Right kidney (tissue), 1 donor: ENCODE results near the gene ZNF385B.
"Not testable (repeated sequence)": the region's sequence is repeated elsewhere in the genome, so short reads cannot be mapped to it uniquely, and the experiment has no call there.

Experiments used
- DNase-seq: peaks from one replicate; pipeline ENCODE4 v3.0.0-alpha.2; 2016

Gene ZNF385B

GRCh38 chr2:179802051-179802882 is 59.1 kb downstream of the ZNF385B start:
- DNase-seq, result no peak

DNA sequence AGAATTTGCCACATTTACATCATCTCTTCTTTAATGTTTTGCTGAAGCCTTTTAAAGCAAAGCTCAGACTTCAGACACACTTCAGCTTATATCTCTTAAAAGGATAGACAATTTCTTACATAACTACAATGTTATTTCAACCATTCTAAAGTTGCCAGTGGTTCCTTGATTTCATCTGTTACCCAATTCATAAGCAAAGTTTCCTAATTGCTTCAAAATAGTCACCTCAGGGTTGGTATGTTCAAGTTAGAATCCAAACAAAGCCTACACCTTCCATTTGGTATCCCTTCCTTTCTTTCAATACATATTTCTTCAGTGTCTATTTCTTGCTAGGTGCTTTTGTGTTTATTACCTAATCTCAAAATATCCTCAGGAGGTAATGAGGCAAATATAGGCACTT is 60.6 kb downstream of the ZNF385B start:
- DNase-seq, result no peak

- no peak for DNase-seq
These were observed 65.0 kb downstream of the ZNF385B start for GRCh38 chr2:179796213-179797007.

- no peak for DNase-seq
These were observed 67.5 kb downstream of the ZNF385B start for GRCh38 chr2:179793902-179794301.

DNA sequence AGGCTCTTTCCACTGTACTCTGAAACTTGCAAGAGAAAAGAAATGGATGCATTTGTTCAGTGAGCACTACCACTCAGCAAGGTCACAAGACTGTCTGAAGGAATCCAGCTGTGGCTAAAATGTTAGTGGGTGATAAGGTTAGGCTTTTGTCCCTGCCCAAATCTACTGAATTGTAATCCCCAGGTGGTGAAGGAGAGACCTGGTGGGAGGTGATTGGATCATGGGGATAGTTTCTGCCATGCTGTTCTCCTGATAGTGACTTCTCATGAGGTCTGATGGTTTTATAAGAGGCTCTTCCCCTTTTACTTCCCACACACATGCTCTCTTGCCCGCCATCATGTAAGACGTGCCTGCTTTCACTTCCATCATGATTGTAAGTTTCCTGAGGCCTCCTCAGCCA is 68.2 kb downstream of the ZNF385B start:
- DNase-seq, result no peak

DNA sequence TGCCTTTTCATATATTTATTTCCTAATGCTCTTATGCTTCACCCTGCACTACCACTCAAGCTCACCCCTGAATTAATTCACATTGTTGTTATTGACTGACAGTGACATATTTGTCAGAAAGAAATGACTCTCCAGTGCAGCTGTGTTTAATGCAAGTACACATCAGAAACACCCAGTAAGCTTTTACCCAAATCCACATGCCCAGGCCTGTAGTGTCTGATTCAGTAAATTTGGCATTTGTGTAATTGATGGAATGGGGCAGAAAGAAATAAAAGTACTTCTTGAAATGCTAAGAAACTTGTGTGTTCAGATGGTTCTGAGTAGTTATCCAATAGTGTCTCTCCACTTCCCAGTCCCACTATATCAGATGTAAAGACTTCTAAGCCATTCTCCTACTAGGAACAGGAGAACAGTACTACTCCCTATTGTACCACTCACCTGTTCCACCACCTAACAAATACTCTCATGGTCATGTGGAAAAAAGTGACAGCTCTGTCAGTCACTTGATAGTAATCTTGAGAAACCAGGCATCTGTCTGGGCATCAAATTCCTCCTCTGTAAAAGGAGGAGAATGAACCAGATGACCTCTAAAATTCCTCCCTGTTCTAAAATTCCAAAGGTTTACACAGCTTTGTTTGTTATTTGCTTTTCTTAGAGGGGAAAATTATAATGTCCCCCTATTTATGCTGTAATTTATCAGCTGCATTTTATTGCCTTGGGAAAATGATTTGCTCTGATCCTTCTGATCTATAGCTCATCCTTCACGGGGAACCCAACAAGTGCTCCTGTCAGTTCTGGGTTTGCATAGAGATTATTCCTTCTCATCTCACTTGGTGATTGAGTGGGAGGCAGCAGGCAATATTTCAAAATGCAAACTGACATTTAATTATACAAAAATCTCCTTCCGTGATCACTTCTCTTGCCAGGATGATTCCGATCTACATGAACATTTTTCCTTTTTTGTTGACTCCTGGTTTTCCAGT is 70.9 kb downstream of the ZNF385B start:
- DNase-seq, result no peak

GRCh38 chr2:179788104-179788503 is 73.3 kb downstream of the ZNF385B start:
- no peak for DNase-seq

GRCh38 chr2:179787601-179788000 is 73.8 kb downstream of the ZNF385B start:
- no peak for DNase-seq

DNA sequence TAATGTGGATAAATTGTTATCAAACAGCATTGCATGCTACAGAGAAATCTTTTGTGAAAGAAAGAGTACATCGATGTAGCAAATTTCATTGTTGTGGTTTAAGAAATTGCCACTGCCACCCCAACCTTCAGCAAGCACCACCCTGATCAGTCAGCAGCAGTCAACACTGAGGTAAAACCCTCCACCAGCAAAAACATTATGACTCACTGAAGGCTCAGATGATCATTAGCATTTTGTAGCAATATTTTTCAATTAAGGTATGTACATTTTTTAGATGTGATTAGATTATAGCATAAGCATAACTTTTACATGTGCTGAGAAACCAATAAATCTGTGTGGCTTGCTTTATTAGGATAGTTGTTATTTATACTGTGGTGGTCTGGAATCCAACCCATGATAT is 75.5 kb downstream of the ZNF385B start:
- no peak for DNase-seq

- not testable (repeated sequence) for DNase-seq
These were observed 79.1 kb downstream of the ZNF385B start for GRCh38 chr2:179782346-179782745.

- no peak for DNase-seq
These were observed 87.4 kb downstream of the ZNF385B start for GRCh38 chr2:179773986-179774385.

DNA sequence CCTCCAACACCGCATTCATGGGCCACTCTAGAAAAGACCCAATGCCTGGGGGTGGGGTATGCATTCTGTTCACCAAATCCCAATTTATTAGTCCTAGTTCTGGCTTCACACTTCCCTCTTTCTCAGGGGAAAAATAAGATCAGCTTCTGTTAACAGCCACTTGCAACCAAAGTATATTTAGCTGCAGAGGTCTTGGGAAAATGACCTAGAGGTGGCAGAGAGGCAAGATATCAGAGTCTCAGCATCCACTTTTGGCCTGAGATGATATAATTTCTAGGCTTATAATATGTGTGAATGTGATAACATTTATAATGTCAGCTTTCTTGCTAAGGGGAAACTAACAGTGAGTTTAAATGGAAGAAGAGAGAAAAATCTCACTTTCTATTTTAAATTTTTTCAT is 89.1 kb downstream of the ZNF385B start:
- no peak for DNase-seq

DNA sequence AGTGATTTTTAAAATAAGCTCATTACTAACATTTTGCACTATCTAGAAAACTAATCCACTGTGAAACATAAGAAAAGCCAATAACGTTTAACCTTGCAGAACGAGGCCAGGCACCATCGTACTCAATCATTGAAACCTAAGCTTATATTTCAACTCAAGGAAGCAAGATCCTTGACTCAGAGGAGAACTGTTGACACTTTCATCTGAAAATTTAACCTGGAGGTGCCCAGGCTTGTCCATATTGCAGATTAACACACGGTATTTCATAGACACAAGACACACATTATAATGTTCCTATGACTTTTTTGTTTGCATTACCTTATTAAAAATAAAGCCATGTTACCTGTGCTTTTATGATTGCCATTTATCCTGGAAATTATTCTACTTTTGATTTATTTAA is 89.6 kb downstream of the ZNF385B start:
- no peak for DNase-seq

- DNase-seq, result no peak
These were observed 91.4 kb downstream of the ZNF385B start for GRCh38 chr2:179770029-179770428.

DNA sequence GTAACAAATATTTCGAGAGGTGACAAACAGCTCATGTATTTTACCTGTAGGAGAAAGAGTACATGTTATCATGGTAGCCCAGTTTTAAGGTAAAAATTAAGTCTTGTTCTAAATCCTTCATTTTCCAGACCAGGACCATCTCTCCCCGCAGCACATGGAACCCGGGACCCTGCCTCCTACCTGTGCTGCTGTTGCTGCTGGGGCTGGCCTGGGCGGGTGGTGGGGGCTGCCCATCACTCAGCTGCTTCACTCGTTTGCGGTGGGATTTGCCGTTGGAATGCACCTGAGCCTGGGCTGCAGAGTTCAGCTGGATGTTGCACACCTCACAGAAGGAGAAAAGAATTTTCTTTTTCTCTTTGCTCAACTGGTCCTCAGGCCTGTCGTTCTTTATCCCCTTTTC is 92.1 kb downstream of the ZNF385B start:
- no peak for DNase-seq

DNA sequence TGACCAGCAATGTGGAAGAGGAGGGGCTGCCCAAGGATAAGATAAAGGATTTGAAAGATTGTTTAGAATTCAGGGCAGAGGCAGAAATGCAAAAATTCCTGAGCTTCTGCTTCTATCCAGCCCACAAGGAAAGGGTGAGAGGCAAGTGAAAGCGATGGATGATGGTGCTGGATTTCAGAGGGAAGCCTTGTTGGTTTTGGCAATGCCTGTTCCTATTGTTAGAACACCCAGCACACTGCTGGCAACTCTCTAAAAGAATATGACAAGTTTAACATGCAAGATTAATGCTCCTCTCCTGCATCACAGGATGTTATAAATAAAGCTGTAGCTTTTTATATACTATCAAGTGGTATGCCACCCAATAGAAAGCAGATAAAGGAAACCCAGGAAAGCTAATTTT is 92.6 kb downstream of the ZNF385B start:
- no peak for DNase-seq

DNA sequence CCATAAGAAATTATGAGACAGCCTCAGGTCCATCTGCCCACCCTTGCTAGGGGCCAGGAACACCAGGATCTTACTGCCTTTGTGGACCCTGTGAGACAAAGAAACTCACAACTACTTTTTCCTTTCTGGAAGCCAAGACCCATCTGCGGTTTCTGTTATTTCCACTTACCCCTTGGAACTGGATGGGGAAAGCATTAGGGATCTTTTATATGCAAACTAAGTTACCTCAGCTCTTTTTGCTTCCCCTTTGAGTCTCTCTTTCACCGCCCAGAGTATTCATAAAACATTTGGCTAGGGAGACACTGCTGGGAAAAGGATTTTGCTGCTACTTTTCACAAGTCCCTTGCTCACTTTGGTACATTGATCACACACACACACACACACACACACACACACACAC is 95.7 kb downstream of the ZNF385B start:
- DNase-seq, result no peak

DNA sequence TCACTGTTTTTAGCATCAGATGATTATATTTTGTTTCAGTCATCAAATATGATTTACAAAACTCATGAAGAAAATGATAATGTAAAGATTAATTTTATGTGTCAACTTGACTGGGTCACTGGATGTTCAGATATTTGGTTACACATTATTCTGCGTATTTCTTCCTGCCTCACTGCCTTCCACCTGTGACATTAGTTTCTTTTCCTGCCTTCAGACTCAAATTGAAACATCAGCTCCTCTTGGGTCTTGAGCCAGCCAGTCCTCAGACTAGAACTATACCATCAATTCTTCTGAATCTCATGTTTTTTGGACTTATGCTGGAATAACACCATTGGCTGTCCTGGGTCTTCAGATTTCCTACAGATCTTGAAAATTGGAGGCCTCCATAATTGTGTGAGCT is 96.7 kb downstream of the ZNF385B start:
- no peak for DNase-seq

- no peak for DNase-seq
These were observed 102.8 kb downstream of the ZNF385B start for GRCh38 chr2:179758636-179759035.

- no peak for DNase-seq
These were observed 110.1 kb downstream of the ZNF385B start for GRCh38 chr2:179751163-179751809.

DNA sequence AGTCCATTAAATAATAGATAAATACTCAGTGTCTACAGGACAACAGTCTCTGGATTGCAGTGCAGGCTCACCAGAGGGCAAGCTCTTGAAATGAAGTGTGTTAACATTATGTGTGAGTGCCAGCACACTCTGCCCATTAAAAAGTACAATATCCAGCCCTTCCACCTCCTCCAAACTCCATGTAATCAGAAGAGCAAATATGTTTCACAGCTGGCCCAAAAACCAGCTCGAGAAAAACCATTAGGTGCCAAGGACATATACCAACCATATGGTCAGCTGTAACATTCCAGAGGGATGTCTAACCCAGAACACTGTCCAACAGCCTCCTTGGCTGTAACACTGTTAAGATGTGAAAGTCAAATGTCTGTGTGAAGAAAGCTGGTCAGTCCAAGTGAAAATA is 112.2 kb downstream of the ZNF385B start:
- DNase-seq, result no peak

DNA sequence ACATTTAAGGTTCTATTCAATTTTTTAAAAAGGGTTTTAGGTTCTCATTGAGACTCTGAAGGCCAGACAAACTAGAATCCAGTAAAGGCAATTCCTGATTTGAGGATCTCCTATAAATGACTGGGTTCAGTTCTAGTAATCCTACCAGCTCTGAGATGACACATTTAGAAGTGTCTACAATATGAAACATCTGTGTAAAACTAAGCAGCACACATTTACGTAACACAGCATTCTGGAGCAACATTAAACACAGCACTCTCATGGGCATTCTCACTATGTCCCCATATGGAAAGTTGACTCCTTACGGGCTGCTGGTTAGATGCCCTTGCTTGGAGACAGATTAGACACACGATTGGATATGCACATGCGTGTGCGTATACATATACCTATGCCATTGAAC is 114.4 kb downstream of the ZNF385B start:
- DNase-seq, result no peak
